Esophagus squamous epithelium (tissue), 5 donors: Measurements from ENCODE around the gene KLHDC3. TPM values are rescaled to one million over a fixed set of nuclear protein-coding genes. Genes with fewer than 3 reads are reported as not detected.

ENCODE experiments used
- DNase-seq: peaks from one replicate; lab custom pipeline; 2025; lab: John Stamatoyannopoulos, UW
- H3K27ac ChIP-seq, 4 donors: fragments of 200-600 bp; sonication (generic); one replicate each; pipeline ENCODE4 v1.5.1; 2016 to 2019; ENCODE audit warnings: mild to moderate bottlenecking in 1 of 4
- H3K27me3 ChIP-seq, 4 donors: fragments of 200-600 bp; sonication (generic); 1 replicate in 3 of 4; 2 replicates in 1 of 4; pipeline versions ENCODE4 v1.5.1 to v1.6.0; 2017 to 2021; ENCODE audit warnings: antibody characterized with exemption in 1 of 4
- H3K36me3 ChIP-seq, 3 donors: fragments of 200-600 bp; sonication (generic); one replicate each; pipeline ENCODE4 v1.5.1; 2016 to 2019
- H3K4me1 ChIP-seq, 3 donors: fragments of 200-600 bp; sonication (generic); one replicate each; pipeline ENCODE4 v1.5.1; 2017 to 2019
- H3K4me3 ChIP-seq, 4 donors: fragments of 200-600 bp; sonication (generic); 1 replicate in 3 of 4; 2 replicates in 1 of 4; pipeline ENCODE4 v1.5.1; 2016 to 2019; ENCODE audit warnings: mild to moderate bottlenecking in 2 of 4, moderate library complexity in 1 of 4
- H3K9me3 ChIP-seq, 3 donors: fragments of 200-600 bp; sonication (generic); one replicate each; pipeline ENCODE4 v1.5.1; 2016 to 2019
- POLR2A ChIP-seq, 4 donors: fragments of 450-650 bp; IDR thresholded peaks; one replicate each; pipeline ENCODE4 v1.6.1; 2017; ENCODE audit warnings: antibody characterized with exemption in 4 of 4, mild to moderate bottlenecking in 4 of 4, moderate library complexity in 3 of 4
- WGBS, 2 donors: methylation state at CpG; one replicate each; pipeline ENCODE4 v1.1.5; 2018; 5-methylcytosine and 5-hydroxymethylcytosine counted together
- intact Hi-C: fragments of 100-400 bp; cut with DNase I; formaldehyde crosslinking; loops from one replicate; pipeline ENCODE4 v1.15.0; 2022
- total RNA-seq, 4 donors: library from RNA; depleted of rRNA; stranded (reverse); fragments of >200 nt; gene quantifications; one replicate each; pipeline ENCODE4 v1.1.0, GENCODE V29; 2016
- TF ChIP-seq, protein P1 (sequence below), 6 experiments: fragments of 450-650 bp in 4 of 6; fragments of 200-600 bp in 2 of 6; sonication (generic) in 2 of 6; IDR thresholded peaks; one replicate each; pipeline ENCODE4 v1.5.1; 2016 to 2019; ENCODE audit warnings: antibody characterized with exemption in 6 of 6, mild to moderate bottlenecking in 4 of 6, moderate library complexity in 4 of 6
- donor health status: DM: yes; HTN: yes; CAD: no.

Gene KLHDC3
- total RNA-seq, 4 donors from 2014 or later, result 35.7 to 62.9 (median 48.5) TPM

DNA sequence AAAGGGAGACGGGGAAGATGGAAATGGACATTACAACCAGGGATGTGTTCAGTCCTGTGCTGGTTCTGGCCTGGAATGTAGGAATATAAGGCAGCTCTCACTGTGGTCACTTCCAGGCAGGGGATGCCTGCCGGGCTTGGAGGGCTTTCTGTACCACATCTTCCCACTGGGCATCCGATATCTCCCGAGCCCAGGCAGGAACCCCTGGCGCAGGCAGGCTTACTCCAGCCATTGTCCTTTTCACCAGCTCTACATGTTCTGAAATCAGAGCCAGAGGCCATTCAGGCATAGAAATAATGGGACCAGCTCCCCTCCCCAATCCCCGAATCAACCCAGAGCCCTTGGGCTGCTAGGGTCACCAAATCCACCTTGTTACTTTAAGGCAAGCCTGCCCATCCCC, 1.7 kb upstream of the KLHDC3 start:
- Histone ChIP-seq H3K4me1 (peaks cover 35 to 50% (median 41%) of the 10 kb centered on the region in 3 donors), H3K36me3 (peaks cover 14 to 59% (median 15%) of the 10 kb centered on the region in 3 donors), H3K4me3 (peak overlapping the region in 1 of 4 donors; percentile 68), H3K9me3 (no peaks in the 10 kb centered on the region), H3K27ac (peak overlapping the region in 1 of 4 donors; percentile 81), H3K27me3 (no peaks in the 10 kb centered on the region)
- no peak for DNase-seq
- intact Hi-C loops, result no loop called here
- WGBS, 2 donors, result 39 to 73% methylated on average over 5 to 6 of the region's 6 CpGs
- TF ChIP-seq, protein P1, sequence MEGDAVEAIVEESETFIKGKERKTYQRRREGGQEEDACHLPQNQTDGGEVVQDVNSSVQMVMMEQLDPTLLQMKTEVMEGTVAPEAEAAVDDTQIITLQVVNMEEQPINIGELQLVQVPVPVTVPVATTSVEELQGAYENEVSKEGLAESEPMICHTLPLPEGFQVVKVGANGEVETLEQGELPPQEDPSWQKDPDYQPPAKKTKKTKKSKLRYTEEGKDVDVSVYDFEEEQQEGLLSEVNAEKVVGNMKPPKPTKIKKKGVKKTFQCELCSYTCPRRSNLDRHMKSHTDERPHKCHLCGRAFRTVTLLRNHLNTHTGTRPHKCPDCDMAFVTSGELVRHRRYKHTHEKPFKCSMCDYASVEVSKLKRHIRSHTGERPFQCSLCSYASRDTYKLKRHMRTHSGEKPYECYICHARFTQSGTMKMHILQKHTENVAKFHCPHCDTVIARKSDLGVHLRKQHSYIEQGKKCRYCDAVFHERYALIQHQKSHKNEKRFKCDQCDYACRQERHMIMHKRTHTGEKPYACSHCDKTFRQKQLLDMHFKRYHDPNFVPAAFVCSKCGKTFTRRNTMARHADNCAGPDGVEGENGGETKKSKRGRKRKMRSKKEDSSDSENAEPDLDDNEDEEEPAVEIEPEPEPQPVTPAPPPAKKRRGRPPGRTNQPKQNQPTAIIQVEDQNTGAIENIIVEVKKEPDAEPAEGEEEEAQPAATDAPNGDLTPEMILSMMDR (IDR thresholded peaks at IDR 0.05), result no peak
- no peak for TF ChIP-seq POLR2A (IDR thresholded peaks at IDR 0.05)

DNA sequence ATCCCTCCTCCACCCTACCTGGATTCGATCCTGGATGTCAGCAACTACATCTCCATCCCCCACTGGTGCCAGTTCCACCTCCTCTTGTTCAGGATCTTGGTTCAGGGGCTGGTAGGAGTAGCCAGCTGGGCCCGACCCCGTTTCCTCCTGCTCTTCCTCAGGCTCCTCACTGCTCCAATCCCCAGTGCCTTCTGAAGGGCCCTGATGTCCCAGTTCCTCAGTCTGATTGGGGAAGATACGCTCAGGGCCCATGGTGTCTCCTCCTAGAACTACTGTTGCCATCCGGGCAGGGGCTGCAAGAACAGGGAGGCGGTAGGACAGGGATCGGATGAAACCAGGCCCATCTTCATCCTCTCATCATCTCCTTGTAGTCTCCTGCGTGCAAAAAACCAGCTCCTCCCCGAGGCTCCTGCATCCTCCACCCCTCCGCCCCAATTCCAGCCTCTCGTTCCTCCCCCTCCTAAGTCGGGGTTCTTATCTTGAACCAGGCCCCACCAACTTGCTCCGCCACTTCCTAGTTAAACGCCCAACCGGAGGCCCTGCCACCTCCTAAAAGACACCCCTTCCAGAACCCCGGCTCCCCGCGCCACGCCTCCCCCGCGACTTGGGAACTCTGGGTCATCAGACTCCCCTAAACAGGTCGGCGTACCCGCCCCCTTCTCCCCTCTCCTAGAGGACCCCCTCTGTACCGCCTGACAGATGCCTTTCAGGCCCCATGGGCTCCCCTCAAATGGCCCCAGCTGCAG, 779 bp upstream of the KLHDC3 start:
- intact Hi-C loops, result no loop called here
- peaks cover 20 to 59% (median 21%) of the 10 kb centered on the region in 3 donors for H3K36me3 ChIP-seq
- H3K4me3 ChIP-seq, result peak overlapping the region; percentile 68 to 91 (median 70)
- H3K4me1 ChIP-seq, result peaks cover 35 to 55% (median 44%) of the 10 kb centered on the region in 3 donors
- H3K27ac ChIP-seq, result peak overlapping the region; percentile 78 to 88 (median 82)
- peak; percentile 74 for DNase-seq
- no peaks in the 10 kb centered on the region for H3K9me3 ChIP-seq
- 0% methylated on average over 12 to 14 of the region's 25 CpGs for WGBS, 2 donors
- no peak for TF ChIP-seq POLR2A (IDR thresholded peaks at IDR 0.05)
- H3K27me3 ChIP-seq, result no peaks in the 10 kb centered on the region

DNA sequence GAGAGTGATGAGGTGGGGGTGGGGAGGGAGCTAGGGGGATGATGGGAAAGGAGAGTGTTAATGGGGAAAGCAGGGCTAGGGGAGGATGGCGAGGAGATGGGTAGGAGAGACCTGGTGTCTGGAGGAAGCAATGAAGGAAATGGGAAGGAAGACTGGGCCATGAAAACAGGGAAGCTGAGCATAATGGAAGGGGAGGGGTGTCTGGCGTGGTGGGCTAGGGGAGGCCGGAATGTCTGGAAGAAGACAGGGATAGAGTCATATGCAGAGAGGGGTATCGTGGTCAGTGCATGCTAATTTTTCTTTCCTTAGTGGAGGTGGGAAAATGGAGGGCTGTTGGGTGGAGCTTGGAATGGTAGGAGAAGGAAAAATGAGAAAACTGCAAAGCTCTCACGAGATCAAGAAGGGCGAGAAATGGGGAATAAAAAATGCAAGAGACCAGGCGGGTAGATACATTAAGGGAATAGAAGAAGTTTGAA, 423 bp downstream of the KLHDC3 start:
- DNase-seq, result no peak
- intact Hi-C loops, result no loop called here
- WGBS, 2 donors, result 0 to 1% methylated on average over 7 of the region's 7 CpGs

DNA sequence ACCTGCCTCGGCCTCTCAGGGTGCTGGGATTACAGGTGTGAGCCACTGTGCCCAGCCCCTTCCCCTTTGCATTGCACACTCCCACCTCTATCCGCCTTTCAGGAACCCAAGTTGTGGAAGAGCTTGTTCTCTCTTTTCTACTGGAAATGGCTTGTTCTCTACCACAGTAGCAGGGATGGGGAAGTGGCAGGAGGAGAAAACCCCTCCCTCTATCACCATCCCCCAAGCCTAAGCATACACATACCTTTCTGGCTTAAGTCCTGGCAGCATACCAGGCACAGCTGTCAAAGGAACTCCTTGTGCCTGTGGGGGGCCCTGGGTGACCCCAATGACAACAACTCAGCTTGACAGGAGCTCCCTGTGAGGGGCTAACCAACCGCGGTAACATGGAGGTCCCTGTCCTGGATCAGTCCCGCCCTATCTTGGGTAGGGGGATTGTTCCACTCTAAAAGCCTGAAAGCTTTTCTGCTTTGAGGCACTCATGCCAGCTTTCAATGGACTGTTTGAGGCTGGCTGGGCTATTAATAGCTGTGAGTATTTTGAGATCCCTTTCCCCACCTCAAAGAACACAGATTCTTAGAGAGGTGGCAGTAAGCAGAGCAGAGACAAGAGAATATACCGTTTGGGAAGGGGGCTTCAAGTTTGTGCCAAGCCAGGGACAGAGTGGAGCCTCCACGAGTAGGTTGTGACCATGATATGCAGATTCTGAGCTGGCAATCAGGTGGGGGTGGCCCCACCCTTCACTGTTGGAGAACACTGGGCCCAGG, 2.3 kb downstream of the KLHDC3 start:
- Histone ChIP-seq H3K4me3 (peak overlapping the region in 1 of 4 donors; percentile 8), H3K36me3 (peaks cover 14 to 54% (median 25%) of the 10 kb centered on the region in 3 donors), H3K9me3 (no peaks in the 10 kb centered on the region), H3K27ac (peak overlapping the region in 2 of 4 donors; percentile 2 to 11), H3K27me3 (no peaks in the 10 kb centered on the region), H3K4me1 (peaks cover 43 to 64% (median 52%) of the 10 kb centered on the region in 3 donors)
- no peak for DNase-seq
- intact Hi-C loops, result no loop called here
- TF ChIP-seq, protein P1 (IDR thresholded peaks at IDR 0.05), result no peak
- TF ChIP-seq POLR2A (IDR thresholded peaks at IDR 0.05), result no peak
- WGBS, 2 donors, result 57 to 66% methylated on average over 4 of the region's 7 CpGs

More for the DNA sequence above, 423 bp downstream of the KLHDC3 start:
- Histone ChIP-seq H3K27me3 (no peaks in the 10 kb centered on the region), H3K9me3 (no peaks in the 10 kb centered on the region), H3K36me3 (peaks cover 21 to 59% (median 26%) of the 10 kb centered on the region in 3 donors), H3K27ac (peak overlapping the region; percentile 79 to 88 (median 86)), H3K4me3 (peak overlapping the region; percentile 68 to 91 (median 70)), H3K4me1 (peaks cover 35 to 55% (median 44%) of the 10 kb centered on the region in 3 donors)
- TF ChIP-seq, protein P1 (IDR thresholded peaks at IDR 0.05), result no peak
- TF ChIP-seq POLR2A (IDR thresholded peaks at IDR 0.05), result no peak

DNA sequence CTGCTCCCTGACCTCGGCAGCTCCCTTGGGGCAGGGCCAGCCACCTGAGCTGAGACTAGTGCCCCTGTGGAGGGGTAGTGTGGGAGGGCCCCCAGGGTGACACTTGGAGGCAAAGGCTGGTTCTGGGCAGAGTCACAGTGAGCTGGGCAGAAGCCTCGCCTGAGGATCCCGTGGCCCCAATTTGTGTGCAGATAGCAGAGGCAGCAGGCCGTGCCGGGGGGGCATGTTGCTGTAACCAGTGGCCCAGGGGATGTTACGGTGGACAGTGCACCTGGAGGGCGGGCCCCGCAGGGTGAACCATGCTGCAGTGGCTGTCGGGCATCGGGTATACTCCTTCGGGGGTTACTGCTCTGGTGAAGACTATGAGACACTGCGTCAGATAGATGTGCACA, 2.9 kb downstream of the KLHDC3 start:
- WGBS, 2 donors, result 80 to 95% methylated on average over 1 to 8 of the region's 12 CpGs
- TF ChIP-seq, protein P1 (IDR thresholded peaks at IDR 0.05), result no peak
- TF ChIP-seq POLR2A (IDR thresholded peaks at IDR 0.05), result no peak
- intact Hi-C loops, result no loop called here
- peak overlapping the region in 2 of 4 donors; percentile 2 to 11 for H3K27ac ChIP-seq
- no peaks in the 10 kb centered on the region for H3K9me3 ChIP-seq
- peaks cover 44 to 61% (median 49%) of the 10 kb centered on the region in 3 donors for H3K4me1 ChIP-seq
- H3K4me3 ChIP-seq, result peak overlapping the region in 1 of 4 donors; percentile 8
- H3K27me3 ChIP-seq, result no peaks in the 10 kb centered on the region
- peaks cover 10 to 48% (median 25%) of the 10 kb centered on the region in 3 donors for H3K36me3 ChIP-seq
- no peak for DNase-seq
